ENCODE measurements around the gene PLD1.

PLD1 gene

DNA sequence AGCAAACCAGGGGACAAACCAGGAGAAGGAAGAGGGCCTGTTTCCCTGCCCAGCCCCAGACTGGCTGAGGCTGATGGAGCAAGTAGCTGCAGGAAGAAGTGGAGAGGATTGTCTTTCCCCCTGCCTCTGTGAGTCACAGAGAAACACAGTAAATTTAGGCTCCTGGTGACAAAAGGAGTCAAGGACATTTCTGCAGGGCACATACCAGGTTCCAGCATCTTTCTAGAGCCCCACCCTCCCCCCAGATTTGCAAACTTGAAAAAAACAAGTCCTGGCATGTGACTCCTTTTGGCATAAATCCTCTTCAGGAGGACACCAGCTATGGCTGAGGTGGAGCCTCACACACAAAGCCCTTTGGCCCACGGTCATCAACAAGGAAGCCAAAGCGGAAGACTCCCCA is 17.8 kb downstream of the PLD1 start:
- DNase-seq = no peak

GRCh38 chr3:171791692-171792076 is 18.6 kb downstream of the PLD1 start:
- no peak for DNase-seq

DNA sequence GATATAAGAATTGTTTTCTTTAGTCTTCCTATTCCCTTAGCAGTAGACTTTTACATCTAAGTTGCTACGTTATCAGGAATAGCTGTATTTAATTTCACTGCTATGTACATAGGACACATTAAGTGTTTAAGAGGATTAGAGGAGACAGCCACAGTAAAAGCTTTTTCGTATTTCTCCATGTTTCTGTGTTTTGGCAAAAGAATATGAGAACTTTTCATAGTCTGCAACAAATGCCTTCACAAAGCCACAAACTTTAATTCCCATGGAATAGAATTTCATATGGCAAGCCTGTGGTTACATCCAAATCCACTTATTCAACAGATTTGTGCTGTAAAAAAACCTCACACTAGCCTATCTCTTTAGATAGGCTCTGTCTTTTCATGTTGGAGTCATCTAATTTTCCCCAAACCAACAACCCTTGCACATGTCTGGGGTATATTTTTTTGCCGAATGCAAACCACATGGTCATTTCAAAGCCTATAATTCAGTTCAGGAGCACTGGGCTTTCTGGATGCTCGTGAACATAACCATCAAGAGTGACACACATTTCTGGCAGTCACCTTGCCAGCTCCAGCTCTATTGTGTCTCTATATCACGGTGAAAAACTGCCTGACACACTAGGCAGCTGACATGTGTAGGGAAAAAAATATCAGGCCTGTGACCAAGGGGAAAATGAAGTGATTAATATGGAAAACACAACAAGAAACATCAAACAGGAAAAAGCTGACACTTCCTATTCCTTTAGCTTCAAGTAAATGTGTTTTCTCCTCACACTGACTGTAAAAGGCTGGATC is 19.2 kb downstream of the PLD1 start:
- DNase-seq = no peak

DNA sequence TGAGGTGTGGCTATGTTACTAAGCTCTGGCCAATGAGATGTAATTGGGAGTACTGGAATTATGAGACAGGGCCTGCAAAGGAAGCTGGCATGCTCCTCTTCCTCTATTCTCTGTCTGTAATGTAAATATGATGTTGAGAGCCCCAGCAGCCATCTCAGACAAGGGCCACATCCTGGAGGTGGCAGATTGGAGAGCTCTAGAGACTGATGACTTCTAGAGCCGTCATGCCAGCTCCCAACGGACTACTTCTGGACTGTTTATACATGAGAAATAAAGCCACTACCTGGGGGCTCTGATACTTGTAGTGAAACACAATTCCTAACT is 19.7 kb downstream of the PLD1 start:
- DNase-seq = no peak

DNA sequence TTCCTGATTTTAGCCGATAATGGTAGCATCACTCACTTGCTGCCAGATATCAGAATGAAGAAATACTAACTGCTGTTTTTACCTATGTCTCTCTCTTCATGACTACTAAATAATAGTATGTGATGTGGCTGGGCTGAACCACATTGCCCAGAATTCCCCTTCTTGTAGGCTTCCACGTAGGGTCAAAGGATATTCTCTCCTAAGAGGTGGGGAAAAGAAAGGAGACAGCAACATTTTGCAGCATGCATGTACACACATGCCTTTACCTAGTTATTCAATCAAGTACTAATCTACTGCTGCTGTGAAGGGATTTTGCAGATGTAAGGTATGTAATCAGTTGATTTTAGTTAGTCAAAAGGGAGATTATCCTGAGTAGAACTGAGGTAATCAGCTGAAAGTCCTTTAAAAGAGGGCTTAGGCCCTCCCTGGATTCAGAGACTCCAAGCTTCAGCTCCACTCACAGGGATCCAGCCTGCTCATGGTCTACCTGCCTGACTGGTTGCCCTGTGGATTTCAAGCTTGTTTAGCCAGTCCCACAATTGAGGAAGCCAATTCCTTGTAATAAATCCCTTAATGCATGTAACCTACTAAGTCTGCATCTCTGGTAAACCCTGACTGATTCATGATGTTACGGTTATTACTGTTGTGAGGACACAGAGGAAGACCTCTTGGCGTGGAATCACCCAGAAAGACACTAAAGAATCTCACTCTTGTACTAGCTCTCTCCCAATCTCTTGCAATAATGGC is 20.4 kb downstream of the PLD1 start:
- DNase-seq = no peak

DNA sequence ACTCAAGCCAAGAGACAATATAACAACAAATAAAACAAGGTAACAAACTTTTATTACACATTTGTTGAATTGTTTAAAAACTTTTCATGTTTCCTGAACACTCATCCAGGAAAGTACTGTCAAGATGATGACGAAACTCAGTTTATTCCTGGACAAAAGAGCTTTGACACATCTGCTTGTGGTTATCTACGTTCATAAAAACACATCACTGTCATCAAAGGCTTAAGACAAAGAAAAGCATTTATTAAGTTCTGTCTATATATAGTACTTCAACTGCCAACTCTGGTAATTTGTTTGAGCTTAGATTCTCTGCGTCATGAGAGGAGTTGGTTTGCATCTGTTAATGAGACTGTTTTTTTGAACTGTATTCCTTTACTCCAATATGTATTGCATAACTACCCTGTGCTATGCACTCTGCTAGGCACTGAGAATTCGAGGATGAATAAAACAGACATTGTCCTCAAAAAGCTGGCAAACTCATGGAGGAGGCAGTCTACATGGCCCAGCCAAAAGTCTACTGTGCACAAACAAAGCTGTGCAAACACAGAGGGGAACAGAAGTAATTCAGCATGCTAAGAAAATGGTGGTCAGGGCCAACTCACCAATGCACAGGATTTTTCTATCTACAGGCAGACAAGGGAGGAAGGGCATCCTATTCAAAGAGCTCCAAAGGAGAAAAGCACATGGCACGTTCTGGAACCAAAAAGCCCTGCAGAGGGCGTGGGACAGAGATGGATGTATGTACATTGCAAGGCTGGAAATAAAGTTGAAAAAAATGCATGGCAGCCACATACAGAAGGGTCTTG is 21.5 kb downstream of the PLD1 start:
- DNase-seq = peak in 1 of 4 experiments; percentile 42

DNA sequence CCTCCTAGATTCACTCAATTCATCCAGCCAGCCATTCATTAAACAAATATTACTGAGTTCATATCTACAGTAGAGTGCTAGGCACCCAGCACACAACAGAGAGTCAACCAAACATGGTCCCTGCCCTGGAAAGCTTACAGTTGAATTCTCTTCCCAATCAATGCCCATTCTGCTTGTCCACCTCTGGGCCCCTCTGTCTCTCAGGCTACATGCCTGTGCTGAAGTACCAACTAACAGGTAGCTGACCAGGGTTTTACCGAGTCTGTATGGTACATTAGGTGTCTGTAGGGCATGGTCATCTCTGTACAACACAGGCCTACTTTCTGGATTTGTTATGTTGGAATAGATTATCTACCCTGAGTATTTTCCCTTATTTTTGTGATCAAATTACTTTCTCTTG is 23.3 kb downstream of the PLD1 start:
- no peak for DNase-seq

- no peak for DNase-seq
Observed at GRCh38 chr3:171784937-171785336, 25.3 kb downstream of the PLD1 start.

DNA sequence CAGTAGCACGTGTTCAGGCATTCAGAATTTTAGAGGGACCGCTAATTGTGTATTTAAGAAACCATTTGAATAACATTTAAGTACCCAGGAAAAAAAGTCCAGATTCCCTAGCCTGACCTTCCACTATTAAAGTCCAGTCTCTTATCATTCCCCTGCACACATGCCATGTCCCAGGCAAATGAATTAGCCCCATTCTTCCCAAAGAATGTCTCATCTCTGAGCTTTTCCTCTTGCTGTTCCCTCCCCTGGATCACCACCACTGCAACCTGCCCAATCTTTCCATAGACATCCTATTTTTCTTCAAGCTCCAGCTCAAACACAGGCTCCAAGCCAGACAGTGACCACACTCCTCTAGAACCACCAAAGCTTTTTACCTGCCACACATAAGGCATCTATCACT is 25.9 kb downstream of the PLD1 start:
- no peak for DNase-seq

GRCh38 chr3:171783626-171784025 is 26.7 kb downstream of the PLD1 start:
- DNase-seq = no peak

DNA sequence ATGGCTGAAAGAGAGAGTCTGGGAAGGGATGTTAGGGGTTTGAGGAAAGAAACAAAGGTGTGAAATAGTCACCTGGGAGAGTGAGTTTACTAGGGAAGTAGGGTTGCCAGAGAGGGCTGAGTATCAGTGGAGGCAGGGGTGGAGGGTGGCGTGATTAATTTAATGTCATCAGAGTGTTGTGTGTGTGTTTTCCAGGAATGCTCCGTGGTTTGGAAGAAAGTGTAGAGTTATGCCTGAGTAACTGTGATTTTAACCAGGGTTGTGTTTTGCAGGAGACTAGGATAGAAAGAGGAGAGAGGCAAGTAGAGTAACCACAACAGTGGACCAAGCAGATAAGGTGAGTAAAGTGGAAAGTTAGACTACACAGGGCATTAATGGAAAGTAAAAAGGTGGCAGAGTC is 27.2 kb downstream of the PLD1 start:
- DNase-seq = no peak

DNA sequence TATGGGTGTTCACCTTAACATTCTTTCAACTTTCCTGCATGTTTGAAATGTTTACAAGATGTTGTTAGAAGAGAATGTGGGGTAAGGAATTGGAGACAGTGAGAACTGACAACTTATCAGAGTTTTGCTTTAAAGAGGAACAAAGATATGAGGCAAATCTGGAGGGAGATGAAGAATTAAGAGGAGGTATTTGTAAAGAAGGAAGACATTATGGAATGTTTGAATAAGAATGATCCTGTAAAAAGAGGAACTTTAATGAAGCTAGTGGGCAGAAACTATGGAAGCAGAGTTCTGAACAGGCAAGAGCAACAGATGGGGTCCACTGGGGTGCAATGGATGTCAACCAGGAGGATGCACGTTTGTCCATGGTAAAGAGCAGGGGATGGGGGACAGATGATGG is 27.7 kb downstream of the PLD1 start:
- peak in 3 of 4 experiments; percentile 27 to 69 (median 60) for DNase-seq

DNA sequence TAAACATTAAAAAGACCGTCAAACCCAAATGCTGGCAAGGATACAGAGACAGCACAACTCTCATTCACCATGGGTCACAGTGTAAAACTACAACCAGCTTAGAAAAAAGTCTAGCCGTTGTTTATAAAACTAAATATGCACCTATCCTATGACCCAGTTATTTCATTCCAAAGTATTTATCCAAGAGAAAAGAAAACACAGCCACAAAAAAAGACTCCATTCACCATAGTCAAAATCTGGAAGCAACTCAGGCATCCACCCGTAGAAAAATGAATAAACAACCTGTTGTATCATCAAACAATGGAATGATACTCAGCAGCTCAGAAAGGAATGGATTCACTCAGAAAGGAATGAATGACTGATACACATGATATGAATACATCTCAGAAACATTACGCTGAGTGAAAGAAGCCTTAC is 28.6 kb downstream of the PLD1 start:
- no peak for DNase-seq

GRCh38 chr3:171778493-171778892 is 31.8 kb downstream of the PLD1 start:
- no peak for DNase-seq

DNA sequence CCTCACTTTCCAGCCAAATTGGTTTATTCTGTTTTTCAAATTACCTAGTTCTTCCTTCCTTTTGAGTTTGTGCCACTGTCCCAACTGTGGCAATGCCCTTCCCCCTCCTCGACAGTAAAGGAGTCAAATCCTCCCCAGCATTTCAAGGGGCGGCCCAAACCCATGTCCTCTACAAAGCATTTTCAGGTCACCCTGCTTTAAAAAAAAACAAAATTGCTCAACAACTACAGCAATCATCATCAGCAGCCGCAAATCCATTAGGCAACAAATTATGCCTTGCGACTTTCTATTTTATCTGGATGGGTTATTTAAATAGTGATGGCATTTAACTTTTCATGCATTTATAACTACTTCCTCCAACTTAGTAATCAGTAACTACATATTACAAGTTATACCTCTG is 32.7 kb downstream of the PLD1 start:
- DNase-seq = peak in 3 of 4 experiments; percentile 35 to 64 (median 54)

- peak; percentile 49 to 75 (median 64) for DNase-seq
Observed at GRCh38 chr3:171776839-171777583, 33.3 kb downstream of the PLD1 start.

- DNase-seq = no peak
Observed at GRCh38 chr3:171776411-171776810, 33.9 kb downstream of the PLD1 start.

- DNase-seq = no peak
Observed at GRCh38 chr3:171775943-171776342, 34.3 kb downstream of the PLD1 start.

DNA sequence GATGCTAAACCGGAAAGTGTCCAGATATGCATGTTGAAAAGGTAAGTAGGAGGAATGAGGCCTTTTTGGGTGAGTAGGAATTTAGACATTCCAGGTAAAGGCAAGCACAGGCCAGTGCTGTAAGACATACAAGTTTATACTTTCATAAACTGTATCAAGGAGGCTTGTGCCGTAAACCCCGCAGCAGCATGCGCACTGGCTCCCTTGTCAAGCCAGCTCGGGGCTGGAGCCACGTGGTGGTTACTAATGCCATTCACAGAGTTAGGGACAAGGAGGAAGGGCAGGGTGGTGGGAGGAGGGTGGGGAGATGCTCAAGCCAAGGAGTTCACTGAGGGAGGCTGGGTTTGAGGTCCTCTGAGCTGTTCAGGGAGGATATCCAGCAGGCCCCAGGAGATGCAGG is 35.8 kb downstream of the PLD1 start:
- peak in 3 of 4 experiments; percentile 34 to 44 (median 43) for DNase-seq

DNA sequence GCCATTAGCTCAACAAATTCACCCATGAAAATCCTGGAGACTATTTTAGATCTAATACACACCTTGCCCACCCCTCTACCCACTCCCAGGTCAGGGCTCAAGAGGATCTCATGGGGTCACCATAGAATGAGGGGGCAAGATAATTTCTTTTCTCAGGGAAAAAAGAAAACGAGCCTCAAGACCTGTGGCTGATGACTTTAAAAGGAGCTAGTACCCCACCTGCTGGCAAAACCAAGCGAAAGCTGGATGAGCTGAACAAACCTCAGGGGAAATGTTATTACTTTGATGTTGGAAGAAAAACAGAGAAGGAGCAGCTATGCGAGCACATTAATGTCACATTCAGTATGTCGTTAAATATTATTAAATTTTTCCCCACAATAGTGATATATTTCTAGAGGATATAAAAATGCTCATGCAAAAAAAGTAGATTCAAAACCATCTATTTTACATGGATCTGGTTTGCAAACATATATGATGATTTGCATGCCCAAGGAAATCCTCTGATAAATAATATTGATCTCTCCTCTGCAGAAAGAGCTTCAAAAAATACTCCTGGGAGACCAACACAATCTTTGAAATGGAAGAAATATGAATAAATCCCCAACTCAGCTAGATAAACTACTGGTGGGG is 37.7 kb downstream of the PLD1 start:
- DNase-seq = peak; percentile 65 to 76 (median 72)

GRCh38 chr3:171770689-171771620 is 39.3 kb downstream of the PLD1 start:
- peak; percentile 44 to 76 (median 66) for DNase-seq
